B cell (primary cell): ENCODE measurements around the gene COG5. TPM values are rescaled to one million over a fixed set of nuclear protein-coding genes. Genes with fewer than 3 reads are reported as not detected.

Experiments
- ATAC-seq: fragments of 200-7000 bp; cut with Tn5 transposase; one replicate; pipeline ENCODE4 v1.10.0; 2021; ENCODE audit warnings: low read depth, mild to moderate bottlenecking, moderate number of reproducible peaks, moderate library complexity
- CTCF ChIA-PET: fragments of 350-600 bp; sonication (Branson Sonifier 250); formaldehyde crosslinking; loops from one replicate; lab custom pipeline; 2021; ENCODE audit warnings: antibody characterized with exemption, inconsistent platforms; lab: Charles Lee
- POLR2A ChIA-PET: fragments of 350-600 bp; sonication (Branson Sonifier 250); formaldehyde crosslinking; loops from one replicate; lab custom pipeline; 2021; ENCODE audit warnings: antibody characterized with exemption; lab: Charles Lee
- DNase-seq: peaks from one replicate; pipeline ENCODE4 v3.0.0; 2013
- H2AFZ ChIP-seq: 2 replicates; pipeline ENCODE4 v1.6.1; 2012; ENCODE audit warnings: mild to moderate bottlenecking, low read depth, low read length; ENCODE audit not compliant: insufficient read depth, poor library complexity, severe bottlenecking
- H3K27ac ChIP-seq, 2 donors: 1 replicate in 1 of 2; 2 replicates in 1 of 2; pipeline ENCODE4 v1.5.1; 2012 to 2013; ENCODE audit warnings: low read length in 2 of 2, mild to moderate bottlenecking in 2 of 2, moderate library complexity in 1 of 2
- H3K27me3 ChIP-seq, 4 experiments: fragments of 200-600 bp in 1 of 4; sonication (generic) in 1 of 4; replicated peaks in 1 of 4; 1 replicate in 2 of 4; 2 replicates in 2 of 4; pipeline versions ENCODE4 v1.6.1 to v1.7.0; 2013 to 2016; ENCODE audit warnings: low read length in 3 of 4, mild to moderate bottlenecking in 2 of 4, mixed read lengths in 1 of 4, moderate library complexity in 1 of 4; ENCODE audit not compliant: insufficient read depth in 4 of 4, control insufficient read depth in 3 of 4; ENCODE audit errors: control extremely low read depth in 1 of 4
- H3K36me3 ChIP-seq, 2 experiments: replicated peaks in 1 of 2; 1 replicate in 1 of 2; 2 replicates in 1 of 2; pipeline versions ENCODE4 v1.6.1 to v1.7.1; 2013; ENCODE audit warnings: low read length in 1 of 2; ENCODE audit not compliant: insufficient read depth in 2 of 2, control insufficient read depth in 1 of 2; ENCODE audit errors: control extremely low read depth in 1 of 2, extremely low read depth in 1 of 2
- H3K4me1 ChIP-seq, 2 donors: fragments of 200-600 bp in 1 of 2; sonication (generic) in 1 of 2; 1 replicate in 1 of 2; 2 replicates in 1 of 2; pipeline versions ENCODE4 v1.5.1 to v1.6.1; 2013 to 2017; ENCODE audit warnings: low read length in 2 of 2; ENCODE audit not compliant: control insufficient read depth in 2 of 2, insufficient read depth in 2 of 2
- H3K4me2 ChIP-seq: replicated peaks from 2 replicates; pipeline ENCODE3; 2012; ENCODE audit warnings: mild to moderate bottlenecking, low read depth, low read length; ENCODE audit not compliant: poor library complexity, severe bottlenecking
- H3K4me3 ChIP-seq, 5 experiments: fragments of 200-600 bp in 1 of 5; sonication (generic) in 1 of 5; 1 replicate in 3 of 5; 2 replicates in 2 of 5; pipeline versions ENCODE4 v1.5.1 to v1.7.0; 2011 to 2016; ENCODE audit warnings: low read length in 4 of 5, mild to moderate bottlenecking in 4 of 5, low read depth in 2 of 5, control low read depth in 1 of 5, moderate library complexity in 1 of 5; ENCODE audit not compliant: insufficient read depth in 1 of 5; ENCODE audit errors: control extremely low read depth in 1 of 5, extremely low read depth in 1 of 5
- H3K79me2 ChIP-seq: fragments of 200-600 bp; sonication (generic); one replicate; pipeline ENCODE4 v1.6.0; 2016; ENCODE audit warnings: low read length; ENCODE audit not compliant: control insufficient read depth, insufficient read depth
- H3K9ac ChIP-seq: fragments of 200-600 bp; sonication (generic); 2 replicates; pipeline ENCODE4 v1.6.1; 2017; ENCODE audit warnings: mild to moderate bottlenecking, low read length, moderate library complexity
- H3K9me3 ChIP-seq, 3 donors: one replicate each; pipeline versions ENCODE4 v1.6.1 to v1.7.1; 2013; ENCODE audit warnings: low read length in 2 of 3; ENCODE audit not compliant: control insufficient read depth in 2 of 3, insufficient read depth in 1 of 3; ENCODE audit errors: control extremely low read depth in 1 of 3
- H4K20me1 ChIP-seq: 2 replicates; pipeline ENCODE4 v1.6.0; 2012; ENCODE audit warnings: mild to moderate bottlenecking, low read length; ENCODE audit not compliant: insufficient read depth, control insufficient read depth, poor library complexity, severe bottlenecking
- H3K27ac Mint-ChIP-seq: one replicate; pipeline ENCODE4 v1.8.0; 2021; ENCODE audit warnings: mixed read lengths
- H3K27me3 Mint-ChIP-seq: one replicate; pipeline ENCODE4 v1.8.0; 2021; ENCODE audit warnings: mixed read lengths
- H3K4me1 Mint-ChIP-seq: one replicate; pipeline ENCODE4 v1.8.0; 2021; ENCODE audit warnings: mixed read lengths
- H3K4me3 Mint-ChIP-seq: one replicate; pipeline ENCODE4 v1.8.0; 2021; ENCODE audit warnings: mixed read lengths
- H3K9me3 Mint-ChIP-seq: one replicate; pipeline ENCODE4 v1.8.0; 2022; ENCODE audit warnings: mixed read lengths; ENCODE audit not compliant: insufficient read depth
- CTCF ChIP-seq: fragments of 200-600 bp; IDR thresholded peaks from one replicate; pipeline ENCODE4 v1.8.0; 2022; ENCODE audit warnings: antibody characterized with exemption, mild to moderate bottlenecking
- EZH2 ChIP-seq: IDR thresholded peaks from 2 replicates; pipeline ENCODE4 v1.6.1; 2012; ENCODE audit warnings: borderline replicate concordance, low read depth, mild to moderate bottlenecking, moderate library complexity, low read length; ENCODE audit not compliant: insufficient read depth, poor library complexity, severe bottlenecking
- WGBS: methylation state at CpG from one replicate; pipeline ENCODE4 v1.1.5; 2013; ENCODE audit warnings: missing lambda C conversion rate; ENCODE audit not compliant: insufficient coverage; 5-methylcytosine and 5-hydroxymethylcytosine counted together
- intact Hi-C: fragments of 100-400 bp; cut with micrococcal nuclease; formaldehyde crosslinking; loops from one replicate; pipeline ENCODE4 v1.10.0; 2022
- polyA plus RNA-seq: library from polyadenylated mRNA; depleted of rRNA; stranded (reverse); fragments of >200 nt; gene quantifications from 2 replicates; pipeline ENCODE4 v1.2.3, GENCODE V29; 2012
- total RNA-seq, 2 donors: library from RNA; stranded (reverse); fragments of 120-200 nt in 1 of 2; gene quantifications; 1 replicate in 1 of 2; 2 replicates in 1 of 2; pipeline versions ENCODE4 v1.2.3 to v1.2.4, GENCODE V29; 2013 to 2022

Gene COG5
- total and polyA plus RNA-seq, 2 donors (not counting 1 experiment from before 2014, with no cell fraction given), result 7.0 to 73.0 TPM

DNA sequence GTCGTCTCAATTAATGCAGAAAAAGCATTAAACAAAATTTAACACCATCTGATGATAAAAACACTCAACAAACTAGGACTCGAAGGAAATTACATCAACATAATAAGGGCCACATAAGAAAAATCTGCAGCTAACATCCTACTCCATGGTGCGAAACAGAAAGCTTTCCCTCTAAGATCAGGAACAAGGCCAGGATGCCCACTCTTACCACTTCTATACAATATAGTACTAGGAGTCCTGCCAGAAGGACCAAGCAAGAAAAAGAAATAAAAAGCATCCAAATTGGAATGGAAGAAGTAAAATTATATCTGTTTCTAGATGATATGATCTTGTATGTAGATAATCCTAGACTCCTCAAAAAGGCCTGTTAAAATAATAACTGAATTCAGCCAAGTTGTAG, 237.7 kb downstream of the COG5 start:
- DNase-seq (no peak), ATAC-seq (no peak)
- TF ChIP-seq EZH2 (no peak), CTCF (no peak)
- no peaks in the 10 kb centered on the region for H3K9me3 Mint-ChIP-seq
- intact Hi-C loops, result no loop called here
- Histone ChIP-seq H3K27me3 (no peaks in the 10 kb centered on the region), H3K9me3 (no peaks in the 10 kb centered on the region), H3K4me3 (no peak overlapping the region), H3K4me2 (no peak overlapping the region), H3K4me1 (no peaks in the 10 kb centered on the region), H3K9ac (no peak overlapping the region), H3K36me3 (peaks cover 6 to 12% of the 10 kb centered on the region in 2 experiments), H3K79me2 (no peaks in the 10 kb centered on the region), H2AFZ (no peak overlapping the region), H4K20me1 (no peaks in the 10 kb centered on the region), H3K27ac (no peak overlapping the region)
- POLR2A ChIA-PET, result no interaction called here
- H3K4me3 Mint-ChIP-seq, result no peak overlapping the region
- H3K4me1 Mint-ChIP-seq, result no peaks in the 10 kb centered on the region
- CTCF ChIA-PET, result no interaction called here
- WGBS, result 100% methylated on average over 2 of the region's 3 CpGs
- no peak overlapping the region for H3K27ac Mint-ChIP-seq
- H3K27me3 Mint-ChIP-seq, result no peaks in the 10 kb centered on the region

GRCh38 chr7:107322015-107322414, 241.7 kb downstream of the COG5 start:
- Histone ChIP-seq H3K79me2 (no peaks in the 10 kb centered on the region), H3K9me3 (no peaks in the 10 kb centered on the region), H2AFZ (no peak overlapping the region), H3K36me3 (peaks cover 9 to 15% of the 10 kb centered on the region in 2 experiments), H3K4me1 (no peaks in the 10 kb centered on the region), H3K27ac (no peak overlapping the region), H3K27me3 (no peaks in the 10 kb centered on the region), H3K9ac (no peak overlapping the region), H4K20me1 (no peaks in the 10 kb centered on the region), H3K4me3 (no peak overlapping the region), H3K4me2 (no peak overlapping the region)
- Mint-ChIP-seq H3K4me1 (no peaks in the 10 kb centered on the region), H3K9me3 (no peaks in the 10 kb centered on the region), H3K4me3 (no peak overlapping the region), H3K27me3 (no peaks in the 10 kb centered on the region), H3K27ac (no peak overlapping the region)
- ChIA-PET CTCF (no interaction called here), POLR2A (no interaction called here)
- DNase-seq (no peak), ATAC-seq (no peak)
- TF ChIP-seq EZH2 (no peak), CTCF (no peak)
- intact Hi-C loops, result no loop called here
- no CpG with 5 or more reads among the region's 1 CpG for WGBS
